CD14-positive monocyte (primary cell): ENCODE data around the gene TSSK6. TPM values are rescaled to one million over a fixed set of nuclear protein-coding genes. Genes with fewer than 3 reads are reported as not detected.
A peak's percentile ranks its signal among the peaks of the same experiment; 100 is the strongest.

Experiments used
- DNase-seq, 3 donors: peaks; one replicate each; pipeline ENCODE4 v3.0.0-alpha.2; 2011 to 2022
- H2AFZ ChIP-seq: 2 replicates; pipeline ENCODE4 v1.6.0; 2012; ENCODE audit warnings: mild to moderate bottlenecking, low read depth, low read length, inconsistent platforms; ENCODE audit not compliant: insufficient read depth, poor library complexity, severe bottlenecking
- H3K27ac ChIP-seq, 2 donors: 1 replicate in 1 of 2; 2 replicates in 1 of 2; pipeline ENCODE4 v1.5.1; 2012 to 2013; ENCODE audit warnings: low read length in 2 of 2, control low read depth in 1 of 2, inconsistent platforms in 1 of 2, low read depth in 1 of 2, mild to moderate bottlenecking in 1 of 2
- H3K27me3 ChIP-seq, 2 donors: one replicate each; pipeline versions ENCODE4 v1.6.0 to v1.6.1; 2011 to 2013; ENCODE audit warnings: low read length in 2 of 2; ENCODE audit not compliant: control insufficient read depth in 2 of 2, insufficient read depth in 2 of 2
- H3K36me3 ChIP-seq, 2 donors: replicated peaks in 1 of 2; 1 replicate in 1 of 2; 2 replicates in 1 of 2; pipeline versions ENCODE4 v1.5.1 to v1.6.1; 2012 to 2013; ENCODE audit warnings: low read length in 2 of 2, control low read depth in 1 of 2, inconsistent platforms in 1 of 2, mild to moderate bottlenecking in 1 of 2; ENCODE audit not compliant: insufficient read depth in 2 of 2, control insufficient read depth in 1 of 2
- H3K4me1 ChIP-seq, 2 donors: 1 replicate in 1 of 2; 2 replicates in 1 of 2; pipeline versions ENCODE4 v1.5.1 to v1.6.1; 2012 to 2013; ENCODE audit warnings: low read length in 2 of 2, control low read depth in 1 of 2, inconsistent platforms in 1 of 2, mild to moderate bottlenecking in 1 of 2, moderate library complexity in 1 of 2; ENCODE audit not compliant: insufficient read depth in 2 of 2, control insufficient read depth in 1 of 2
- H3K4me2 ChIP-seq: replicated peaks from 2 replicates; pipeline ENCODE3; 2012; ENCODE audit warnings: low read length, moderate library complexity, mild to moderate bottlenecking; ENCODE audit not compliant: poor library complexity, severe bottlenecking; ENCODE audit errors: extremely low read depth
- H3K4me3 ChIP-seq, 3 experiments: fragments of 200-600 bp in 1 of 3; sonication (generic) in 1 of 3; replicated peaks in 1 of 3; 1 replicate in 2 of 3; 2 replicates in 1 of 3; pipeline ENCODE4 v1.5.1; 2011 to 2013; ENCODE audit warnings: low read length in 3 of 3, mild to moderate bottlenecking in 3 of 3, control low read depth in 2 of 3, low read depth in 2 of 3, inconsistent platforms in 1 of 3, moderate library complexity in 1 of 3
- H3K79me2 ChIP-seq: 2 replicates; pipeline ENCODE4 v1.6.0; 2012; ENCODE audit warnings: mild to moderate bottlenecking, control low read depth, inconsistent platforms, low read length, moderate library complexity; ENCODE audit not compliant: insufficient read depth
- H3K9ac ChIP-seq: 2 replicates; pipeline ENCODE4 v1.6.0; 2017; ENCODE audit warnings: low read length, mild to moderate bottlenecking; ENCODE audit not compliant: insufficient read depth, poor library complexity, severe bottlenecking
- H3K9me3 ChIP-seq, 2 donors: replicated peaks in 1 of 2; 1 replicate in 1 of 2; 2 replicates in 1 of 2; pipeline versions ENCODE4 v1.5.1 to v1.6.1; 2012 to 2013; ENCODE audit warnings: low read length in 2 of 2, control low read depth in 1 of 2; ENCODE audit not compliant: control insufficient read depth in 1 of 2, insufficient read depth in 1 of 2
- H4K20me1 ChIP-seq: 2 replicates; pipeline ENCODE4 v1.6.0; 2012; ENCODE audit warnings: mild to moderate bottlenecking, low read length, control low read depth, moderate library complexity; ENCODE audit not compliant: insufficient read depth
- H3K27ac Mint-ChIP-seq, 7 donors: one replicate each; pipeline ENCODE4 v1.8.0; 2020; ENCODE audit warnings: mild to moderate bottlenecking in 7 of 7, mixed read lengths in 7 of 7, moderate library complexity in 6 of 7, inconsistent platforms in 2 of 7
- H3K27me3 Mint-ChIP-seq, 3 donors: one replicate each; pipeline ENCODE4 v1.8.0; 2021 to 2022; ENCODE audit warnings: low read depth in 3 of 3, mild to moderate bottlenecking in 3 of 3, mixed read lengths in 3 of 3, moderate library complexity in 3 of 3, inconsistent platforms in 1 of 3
- H3K36me3 Mint-ChIP-seq, 2 donors: one replicate each; pipeline ENCODE4 v1.8.0; 2020; ENCODE audit warnings: mixed read lengths in 2 of 2, inconsistent platforms in 1 of 2, mild to moderate bottlenecking in 1 of 2
- H3K4me1 Mint-ChIP-seq: one replicate; pipeline ENCODE4 v1.8.0; 2020; ENCODE audit warnings: mild to moderate bottlenecking, mixed read lengths
- H3K4me3 Mint-ChIP-seq, 2 donors: one replicate each; pipeline ENCODE4 v1.8.0; 2020; ENCODE audit warnings: mild to moderate bottlenecking in 2 of 2, mixed read lengths in 2 of 2, moderate library complexity in 1 of 2
- H3K9me3 Mint-ChIP-seq, 7 donors: one replicate each; pipeline ENCODE4 v1.8.0; 2020 to 2022; ENCODE audit warnings: mixed read lengths in 7 of 7, mild to moderate bottlenecking in 6 of 7, moderate library complexity in 6 of 7, inconsistent platforms in 2 of 7
- WGBS: methylation state at CpG from one replicate; pipeline ENCODE4 v1.1.5; 2013; ENCODE audit warnings: missing lambda C conversion rate; ENCODE audit not compliant: insufficient coverage; 5-methylcytosine and 5-hydroxymethylcytosine counted together
- intact Hi-C, 2 donors: fragments of 100-400 bp; cut with micrococcal nuclease; formaldehyde crosslinking; loops; one replicate each; pipeline versions ENCODE4 v1.15.0 to v1.15.1; 2023
- polyA plus RNA-seq, 3 donors: library from polyadenylated mRNA; depleted of rRNA in 1 of 3; unstranded in 2 of 3; stranded (reverse) in 1 of 3; fragments of 300-500 nt in 2 of 3; fragments of >200 nt in 1 of 3; fragmentation: Illumina TruSeq in 2 of 3; gene quantifications; 1 replicate in 2 of 3; 2 replicates in 1 of 3; pipeline ENCODE4 v1.2.3, GENCODE V29; 2012 to 2021
- TF ChIP-seq, protein P1 (sequence below): fragments of 200-600 bp; IDR thresholded peaks from one replicate; pipeline ENCODE4 v1.8.0; 2022; ENCODE audit warnings: antibody characterized with exemption, mild to moderate bottlenecking

Gene TSSK6
- polyA plus RNA-seq, 3 donors = 0.27 to 0.80 TPM; not detected in 1

DNA sequence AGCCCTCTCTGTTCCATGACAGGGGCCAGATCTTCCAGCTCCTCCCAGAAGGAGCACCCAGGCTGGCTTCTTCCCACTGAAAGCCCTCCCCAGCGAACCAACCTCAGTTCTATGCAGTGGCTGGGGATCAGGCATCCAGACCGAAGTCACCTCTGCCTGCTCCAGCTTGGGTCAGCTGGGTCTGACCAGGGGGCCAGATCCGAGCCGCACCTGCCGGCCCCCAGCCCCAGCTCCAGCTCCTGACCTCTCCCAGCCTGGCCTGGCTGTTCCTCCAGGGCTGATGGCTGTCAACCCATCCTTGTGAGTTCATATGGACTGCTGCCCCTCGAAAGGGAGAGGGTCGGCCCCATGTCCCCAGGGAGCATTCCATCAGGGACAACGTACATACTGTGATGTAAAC, 8.0 kb downstream of the TSSK6 start:
- no peaks in the 10 kb centered on the region for H3K27me3 ChIP-seq
- H3K36me3 ChIP-seq = peaks cover 51 to 59% of the 10 kb centered on the region in 2 donors
- TF ChIP-seq, protein P1, sequence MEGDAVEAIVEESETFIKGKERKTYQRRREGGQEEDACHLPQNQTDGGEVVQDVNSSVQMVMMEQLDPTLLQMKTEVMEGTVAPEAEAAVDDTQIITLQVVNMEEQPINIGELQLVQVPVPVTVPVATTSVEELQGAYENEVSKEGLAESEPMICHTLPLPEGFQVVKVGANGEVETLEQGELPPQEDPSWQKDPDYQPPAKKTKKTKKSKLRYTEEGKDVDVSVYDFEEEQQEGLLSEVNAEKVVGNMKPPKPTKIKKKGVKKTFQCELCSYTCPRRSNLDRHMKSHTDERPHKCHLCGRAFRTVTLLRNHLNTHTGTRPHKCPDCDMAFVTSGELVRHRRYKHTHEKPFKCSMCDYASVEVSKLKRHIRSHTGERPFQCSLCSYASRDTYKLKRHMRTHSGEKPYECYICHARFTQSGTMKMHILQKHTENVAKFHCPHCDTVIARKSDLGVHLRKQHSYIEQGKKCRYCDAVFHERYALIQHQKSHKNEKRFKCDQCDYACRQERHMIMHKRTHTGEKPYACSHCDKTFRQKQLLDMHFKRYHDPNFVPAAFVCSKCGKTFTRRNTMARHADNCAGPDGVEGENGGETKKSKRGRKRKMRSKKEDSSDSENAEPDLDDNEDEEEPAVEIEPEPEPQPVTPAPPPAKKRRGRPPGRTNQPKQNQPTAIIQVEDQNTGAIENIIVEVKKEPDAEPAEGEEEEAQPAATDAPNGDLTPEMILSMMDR = no peak
- no peaks in the 10 kb centered on the region for H3K9me3 Mint-ChIP-seq
- no peak for DNase-seq
- H3K36me3 Mint-ChIP-seq = peaks cover 55 to 57% of the 10 kb centered on the region in 2 donors
- H4K20me1 ChIP-seq = no peaks in the 10 kb centered on the region
- no peaks in the 10 kb centered on the region for H3K4me1 ChIP-seq
- H3K27me3 Mint-ChIP-seq = peaks cover 2 to 5% (median 3%) of the 10 kb centered on the region in 3 donors
- peak overlapping the region in 1 of 7 donors; percentile 31 for H3K27ac Mint-ChIP-seq
- no peaks in the 10 kb centered on the region for H3K9me3 ChIP-seq
- H2AFZ ChIP-seq = no peak overlapping the region
- no peak overlapping the region for H3K27ac ChIP-seq
- H3K9ac ChIP-seq = no peak overlapping the region
- intact Hi-C loops = no loop called here
- no peak overlapping the region for H3K4me3 ChIP-seq
- no peak overlapping the region for H3K4me2 ChIP-seq
- 94% methylated on average over 6 of the region's 8 CpGs for WGBS
- H3K4me1 Mint-ChIP-seq = no peaks in the 10 kb centered on the region
- H3K4me3 Mint-ChIP-seq = no peak overlapping the region
- no peaks in the 10 kb centered on the region for H3K79me2 ChIP-seq

DNA sequence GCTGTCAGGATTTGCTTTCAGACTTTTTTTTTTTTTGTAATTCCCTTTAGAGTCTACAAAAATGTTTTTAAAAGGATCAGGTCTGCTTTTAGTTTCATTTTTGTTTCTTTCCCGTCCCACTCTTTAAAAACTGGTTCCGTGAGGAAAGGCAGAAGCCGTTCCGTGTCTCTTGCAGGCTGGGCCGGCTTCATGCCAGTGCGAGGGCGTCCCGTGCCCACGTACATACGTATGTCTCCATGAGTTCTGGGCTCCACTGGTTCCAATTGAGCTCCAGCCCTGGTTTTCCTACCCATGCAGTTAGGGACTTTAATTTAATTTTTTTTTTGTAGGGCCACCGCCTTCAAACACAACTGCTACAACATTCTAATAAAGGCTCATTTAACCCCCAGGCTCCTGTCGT, 8.8 kb downstream of the TSSK6 start:
- no peak overlapping the region for H3K4me3 ChIP-seq
- DNase-seq = no peak
- peaks cover 0 to 2% (median 0%) of the 10 kb centered on the region in 7 donors for H3K9me3 Mint-ChIP-seq
- no peak overlapping the region for H3K4me3 Mint-ChIP-seq
- no peaks in the 10 kb centered on the region for H3K27me3 ChIP-seq
- H3K4me1 Mint-ChIP-seq = no peaks in the 10 kb centered on the region
- peak overlapping the region in 1 of 7 donors; percentile 54 for H3K27ac Mint-ChIP-seq
- H3K9me3 ChIP-seq = no peaks in the 10 kb centered on the region
- H2AFZ ChIP-seq = no peak overlapping the region
- H3K79me2 ChIP-seq = no peaks in the 10 kb centered on the region
- no peak overlapping the region for H3K27ac ChIP-seq
- intact Hi-C loops = no loop called here
- peaks cover 1 to 3% (median 2%) of the 10 kb centered on the region in 3 donors for H3K27me3 Mint-ChIP-seq
- peaks cover 63 to 65% of the 10 kb centered on the region in 2 donors for H3K36me3 Mint-ChIP-seq
- TF ChIP-seq, protein P1 = no peak
- WGBS = over 99% methylated on average over 10 of the region's 12 CpGs
- H3K4me1 ChIP-seq = no peaks in the 10 kb centered on the region
- peaks cover 58 to 66% of the 10 kb centered on the region in 2 donors for H3K36me3 ChIP-seq
- no peaks in the 10 kb centered on the region for H4K20me1 ChIP-seq
- H3K9ac ChIP-seq = no peak overlapping the region
- no peak overlapping the region for H3K4me2 ChIP-seq
